NCI-H774 (cell line): ENCODE data around the gene CTBP2.

Experiments used
- DNase-seq: peaks from one replicate; lab custom pipeline; 2025; lab: John Stamatoyannopoulos, UW

The CTBP2 gene

DNA sequence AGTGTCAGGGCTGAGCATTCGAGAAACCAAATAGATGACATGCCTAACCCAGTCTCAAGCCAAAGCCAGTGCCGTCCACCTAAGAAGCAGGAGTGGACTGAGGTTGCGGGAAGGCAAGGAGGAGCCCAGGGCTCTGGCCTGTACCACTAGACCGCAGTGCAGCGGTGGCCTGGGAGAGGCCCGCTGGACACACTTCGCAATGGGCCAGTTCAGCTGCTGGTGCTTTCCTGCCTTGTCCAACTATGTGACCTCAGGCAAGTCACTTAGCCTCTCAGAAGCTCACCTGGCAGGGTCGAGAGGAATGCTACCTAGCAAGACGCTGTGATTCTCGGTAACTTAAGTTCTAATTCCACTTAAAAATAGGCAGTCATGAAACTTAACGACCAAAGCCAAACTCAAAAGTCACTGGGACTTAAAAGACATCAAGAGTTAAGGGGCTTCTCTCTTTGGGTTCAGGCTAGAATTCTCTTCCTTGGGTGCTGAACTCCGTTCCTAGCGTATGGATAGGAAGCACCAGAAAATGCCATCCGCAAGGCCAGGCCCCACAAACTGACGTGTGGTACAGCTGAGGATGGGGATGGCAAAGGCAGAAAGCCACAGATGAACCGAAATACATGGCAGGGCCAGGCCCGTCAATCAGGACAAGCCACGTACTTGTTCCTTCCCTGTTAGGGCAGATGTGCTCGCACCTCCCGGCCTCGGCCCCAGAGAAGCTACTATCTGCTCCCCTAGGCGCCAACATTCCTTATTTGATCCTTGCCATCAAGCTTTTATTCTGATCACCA, 34.2 kb downstream of the CTBP2 start:
- DNase-seq, result no peak

DNA sequence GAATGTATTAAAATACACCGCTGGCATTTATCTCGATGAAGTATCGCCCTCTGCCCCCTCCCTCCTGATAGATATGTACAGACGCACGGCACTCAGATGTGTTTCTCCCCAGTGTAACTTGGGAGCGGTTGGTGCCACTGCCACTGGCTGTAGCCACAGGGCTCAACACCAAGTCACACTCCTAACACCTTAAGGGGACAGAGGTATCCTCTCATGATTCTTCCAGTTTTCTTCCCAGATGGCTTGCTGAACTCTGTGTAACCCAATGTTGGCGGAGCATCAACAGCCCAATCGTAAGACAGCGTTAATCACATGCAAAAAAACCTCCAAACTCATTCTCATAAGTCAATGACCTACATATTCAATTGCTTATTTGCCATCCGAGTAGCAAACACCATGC, 35.5 kb downstream of the CTBP2 start:
- DNase-seq, result no peak

DNA sequence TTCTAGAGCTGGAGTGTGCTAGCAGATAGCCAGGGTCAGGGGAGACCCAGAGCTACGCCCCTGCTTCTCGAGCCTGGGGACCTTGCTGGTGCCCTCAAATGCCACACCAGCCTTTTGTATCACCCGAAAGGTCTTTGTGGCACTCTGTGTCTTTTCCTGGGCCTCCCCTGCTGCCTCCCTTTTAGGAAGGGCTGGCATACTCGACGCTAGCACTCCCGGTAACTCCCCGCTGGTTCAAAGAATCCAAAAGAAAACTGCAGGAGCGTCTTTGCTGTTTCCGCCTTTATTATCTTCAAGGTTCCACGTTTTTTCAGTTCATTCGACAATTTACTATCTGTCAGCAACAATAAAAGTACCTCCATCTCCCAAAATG, 36.3 kb downstream of the CTBP2 start:
- DNase-seq, result no peak

DNA sequence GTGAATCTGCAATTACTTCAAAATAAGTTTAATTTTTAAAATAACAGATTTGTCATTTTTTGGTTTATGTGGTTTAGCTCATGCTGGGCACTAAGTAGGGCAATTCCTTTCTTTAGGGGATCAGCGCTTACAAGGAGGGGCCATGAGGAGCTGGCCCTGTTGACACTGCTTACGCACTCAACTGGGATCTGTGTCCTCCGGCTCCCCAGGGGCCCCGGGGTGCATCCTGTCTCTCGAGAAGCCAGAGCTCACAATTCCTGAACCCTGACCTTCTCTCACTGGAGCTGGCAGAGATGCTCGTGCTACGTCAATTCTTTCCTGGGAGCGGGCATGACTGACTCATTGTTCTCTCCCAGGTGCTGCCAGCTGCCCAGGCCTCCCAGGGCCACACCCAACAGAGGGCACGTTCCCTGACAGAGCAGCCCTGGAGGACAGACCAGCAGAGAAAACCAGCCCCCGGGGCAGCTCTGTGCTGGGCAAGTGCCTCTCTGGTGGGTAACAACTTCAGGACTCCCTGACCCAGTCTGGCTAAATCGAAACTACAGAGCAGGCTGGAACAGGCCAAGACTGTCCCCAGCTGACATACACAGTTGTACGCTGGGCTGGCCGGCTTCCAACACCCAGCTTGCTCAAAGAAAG, 36.8 kb downstream of the CTBP2 start:
- peak; percentile 29 for DNase-seq

DNA sequence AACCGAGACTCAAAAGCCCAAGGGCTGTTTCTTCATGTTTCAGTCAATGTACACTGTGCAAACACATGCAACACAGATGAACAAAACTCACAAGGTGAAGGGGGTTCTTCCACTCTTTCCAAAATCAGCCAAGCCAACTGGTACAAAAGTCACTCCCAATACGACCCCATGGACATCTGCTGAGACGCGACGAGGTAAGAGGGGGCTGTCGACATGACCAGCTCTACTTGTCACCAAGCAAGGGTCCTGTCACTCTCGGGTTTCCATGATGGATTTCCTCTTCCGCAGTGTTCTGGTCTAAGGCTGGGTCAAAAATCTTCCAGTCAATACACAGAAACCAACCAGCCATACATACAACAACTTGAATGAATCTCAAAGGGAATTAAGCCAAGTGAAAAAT, 37.8 kb downstream of the CTBP2 start:
- DNase-seq, result no peak

GRCh38 chr10:125121003-125121402, 39.4 kb downstream of the CTBP2 start:
- no peak for DNase-seq

GRCh38 chr10:125120053-125120710, 40.2 kb downstream of the CTBP2 start:
- DNase-seq, result no peak

DNA sequence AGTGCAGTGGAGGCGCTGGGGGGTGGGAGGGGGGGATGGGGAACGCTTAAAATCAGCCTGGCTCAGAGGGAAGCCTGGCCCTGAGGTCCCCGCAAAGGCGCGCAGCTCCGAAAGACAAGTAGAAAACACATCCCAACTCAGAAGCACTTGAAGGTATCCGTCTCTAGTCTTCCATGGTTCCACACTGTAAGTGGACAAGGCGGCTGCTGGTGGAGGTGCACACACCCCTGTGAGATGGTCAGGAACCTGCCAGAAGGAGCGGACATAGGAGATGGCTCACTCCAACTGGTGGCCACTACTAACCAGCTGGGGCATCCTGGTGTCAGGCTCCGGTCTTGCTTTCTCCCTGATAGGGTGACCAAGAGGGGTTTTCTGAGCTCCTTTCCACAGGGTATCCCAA, 41.7 kb downstream of the CTBP2 start:
- no peak for DNase-seq

DNA sequence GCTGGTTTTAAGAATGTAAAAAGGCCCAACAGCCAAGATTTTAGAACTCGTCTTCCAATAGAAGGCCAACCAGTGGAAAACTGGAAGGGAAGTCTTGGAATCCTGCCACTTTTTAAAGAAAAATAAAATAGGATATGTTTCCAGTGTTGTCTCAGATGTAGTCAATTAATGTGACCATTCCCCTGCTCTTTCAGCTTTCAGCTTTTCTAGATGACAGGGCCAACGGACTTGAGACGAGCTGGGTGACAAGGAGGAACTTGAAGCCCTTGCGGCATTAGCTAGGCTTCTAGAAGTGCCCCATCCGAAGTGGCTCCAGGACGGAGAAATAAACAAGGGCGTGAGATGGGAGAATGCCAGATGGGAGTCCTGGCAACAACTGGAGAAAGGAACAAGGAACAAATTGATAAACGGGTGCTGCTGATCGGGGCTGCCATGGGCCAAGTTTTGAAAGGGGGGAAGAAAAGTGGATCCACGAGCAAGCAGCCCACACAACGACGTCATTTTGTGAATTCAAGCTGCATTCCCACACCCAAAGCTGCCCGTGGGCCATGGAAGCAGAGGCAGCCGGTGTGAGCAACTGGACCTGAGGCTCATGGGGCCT, 42.3 kb downstream of the CTBP2 start:
- DNase-seq, result no peak

DNA sequence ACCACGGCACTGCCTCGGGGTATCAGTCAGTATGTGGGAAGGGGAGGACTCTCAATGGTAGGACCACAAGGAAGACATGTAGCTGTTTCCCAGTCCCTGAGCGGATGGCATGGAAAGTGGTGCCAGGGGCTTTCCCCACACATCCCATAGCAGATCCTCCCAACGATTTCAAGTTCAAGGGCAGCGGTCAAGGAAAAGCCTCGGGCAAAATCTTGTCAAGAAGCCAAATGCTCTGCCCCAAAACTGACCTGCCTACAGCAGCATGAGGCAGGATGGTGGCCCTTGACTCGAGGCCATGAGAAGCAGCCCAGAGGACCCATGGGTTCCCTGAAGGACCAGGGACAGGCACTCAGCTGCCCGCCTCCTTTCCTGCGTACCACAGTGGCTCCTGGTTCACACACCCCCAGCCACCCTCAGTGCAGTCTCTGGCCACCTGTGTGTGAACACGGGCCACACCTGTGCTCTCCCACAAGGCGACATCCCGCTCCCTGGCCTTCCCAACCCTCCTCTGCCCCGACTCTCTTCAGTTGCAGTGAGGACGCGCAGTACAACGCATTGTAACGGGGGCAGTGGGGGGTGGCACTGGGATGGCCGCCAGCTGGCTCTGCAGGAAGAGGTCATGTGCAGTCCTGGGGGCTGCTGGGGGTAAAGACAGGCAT, 43.6 kb downstream of the CTBP2 start:
- no peak for DNase-seq

DNA sequence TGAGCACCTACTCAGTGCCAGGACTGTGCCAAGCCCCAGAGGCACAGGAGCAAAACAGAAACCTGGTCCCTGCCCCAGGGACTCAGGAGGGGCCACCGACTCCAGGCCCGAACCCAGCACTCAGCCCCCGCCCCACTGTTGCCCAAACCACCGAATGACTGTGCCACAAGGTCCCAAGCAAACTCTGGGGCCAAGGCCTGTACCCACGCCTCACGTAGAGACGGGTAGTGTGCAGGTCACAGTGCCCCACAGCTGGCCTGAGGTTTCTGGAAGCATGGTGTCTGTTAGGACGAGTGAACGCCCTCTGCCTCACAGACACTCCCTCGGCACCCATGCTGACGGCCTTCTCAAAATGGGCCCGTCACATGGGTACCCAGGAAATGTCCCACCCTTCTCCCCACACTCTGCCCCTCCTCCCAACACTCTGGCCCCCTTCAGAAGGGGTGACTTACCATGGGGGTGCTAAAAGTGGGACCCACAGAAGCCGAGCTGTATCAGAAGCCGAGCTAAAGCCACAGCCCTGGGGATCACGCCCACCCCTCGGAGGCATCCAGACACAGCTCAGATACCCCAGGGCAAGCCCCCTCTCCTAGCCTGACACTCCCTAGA, 44.2 kb downstream of the CTBP2 start:
- DNase-seq, result no peak

DNA sequence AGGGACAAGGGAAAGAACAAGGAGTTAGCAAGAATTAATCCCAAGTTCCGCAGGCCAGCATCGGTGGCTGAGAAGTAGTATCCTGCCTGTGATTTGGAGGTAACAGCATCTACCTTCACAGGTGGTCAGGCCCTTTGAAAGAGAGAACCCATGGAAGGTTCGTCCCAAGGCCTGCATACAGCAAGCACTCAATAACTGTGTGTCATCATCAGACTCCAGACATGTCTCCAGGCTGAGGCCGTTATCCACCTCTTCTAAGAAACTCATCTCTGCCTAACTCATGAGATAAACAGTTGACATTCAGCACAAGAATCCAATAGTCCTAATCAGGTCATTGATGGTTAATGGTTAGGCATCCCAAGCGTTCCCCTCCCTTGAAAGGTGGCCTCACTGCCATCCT, 45.0 kb downstream of the CTBP2 start:
- no peak for DNase-seq

DNA sequence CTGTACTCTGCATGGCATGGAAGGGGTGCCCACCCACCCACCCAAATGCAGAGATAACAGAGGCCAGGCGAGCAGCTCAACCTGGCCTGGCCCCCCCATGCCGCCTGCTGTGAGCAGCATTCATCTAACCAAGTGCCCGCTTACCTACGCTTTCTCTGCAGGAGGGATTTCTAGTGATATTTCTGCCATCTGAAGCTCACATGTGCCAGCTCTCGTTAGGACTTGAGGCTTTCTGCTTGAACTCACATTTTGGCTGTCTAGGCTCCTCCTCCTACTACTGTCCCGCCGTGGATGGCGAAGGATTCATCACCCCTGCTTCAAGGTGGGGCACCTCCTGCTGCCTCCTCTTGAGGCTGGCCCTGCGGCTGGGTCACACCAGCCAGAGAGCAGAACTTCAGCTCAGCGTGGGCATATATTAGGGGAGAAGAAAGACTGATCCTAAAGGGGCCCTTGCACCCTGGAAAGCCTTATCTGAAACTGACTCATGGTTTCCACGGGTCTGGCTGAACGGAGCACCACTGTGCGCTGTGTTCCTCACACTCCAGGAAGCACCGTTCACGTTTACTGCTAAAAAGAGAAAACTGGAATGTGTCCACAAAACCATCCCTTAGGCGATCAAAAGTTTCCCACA, 45.5 kb downstream of the CTBP2 start:
- no peak for DNase-seq

DNA sequence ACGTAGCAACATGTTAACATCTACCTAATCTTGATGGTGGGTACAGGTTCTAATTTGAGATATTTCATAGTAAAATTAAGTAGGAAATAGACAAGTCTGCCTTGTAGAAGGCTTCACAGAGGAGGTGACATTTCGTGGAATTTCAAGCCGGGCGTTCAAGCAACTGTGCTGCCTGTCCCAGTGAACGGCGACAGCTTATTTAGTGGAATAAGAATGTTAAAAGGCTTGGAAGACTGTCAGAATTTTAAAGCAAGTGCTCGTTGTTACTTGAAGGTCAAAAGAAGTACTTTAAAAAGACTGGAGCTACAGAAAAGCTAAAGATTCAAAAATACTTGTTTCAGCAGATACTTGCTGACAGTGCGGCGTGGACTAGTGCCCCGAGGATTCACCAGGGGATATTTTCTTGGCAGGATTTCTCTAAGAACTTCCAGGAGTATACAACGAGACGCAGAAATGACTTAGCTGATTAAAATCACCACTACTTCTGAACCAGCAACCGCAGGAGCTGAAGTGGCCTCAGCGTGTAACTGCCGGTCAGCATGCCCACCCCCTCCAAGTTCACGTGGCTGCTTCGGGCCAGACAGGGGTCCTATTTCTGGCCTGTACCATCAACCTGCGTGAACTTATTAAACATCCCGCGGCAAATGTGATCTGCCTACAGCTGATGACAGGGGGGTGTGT, 46.5 kb downstream of the CTBP2 start:
- no peak for DNase-seq

DNA sequence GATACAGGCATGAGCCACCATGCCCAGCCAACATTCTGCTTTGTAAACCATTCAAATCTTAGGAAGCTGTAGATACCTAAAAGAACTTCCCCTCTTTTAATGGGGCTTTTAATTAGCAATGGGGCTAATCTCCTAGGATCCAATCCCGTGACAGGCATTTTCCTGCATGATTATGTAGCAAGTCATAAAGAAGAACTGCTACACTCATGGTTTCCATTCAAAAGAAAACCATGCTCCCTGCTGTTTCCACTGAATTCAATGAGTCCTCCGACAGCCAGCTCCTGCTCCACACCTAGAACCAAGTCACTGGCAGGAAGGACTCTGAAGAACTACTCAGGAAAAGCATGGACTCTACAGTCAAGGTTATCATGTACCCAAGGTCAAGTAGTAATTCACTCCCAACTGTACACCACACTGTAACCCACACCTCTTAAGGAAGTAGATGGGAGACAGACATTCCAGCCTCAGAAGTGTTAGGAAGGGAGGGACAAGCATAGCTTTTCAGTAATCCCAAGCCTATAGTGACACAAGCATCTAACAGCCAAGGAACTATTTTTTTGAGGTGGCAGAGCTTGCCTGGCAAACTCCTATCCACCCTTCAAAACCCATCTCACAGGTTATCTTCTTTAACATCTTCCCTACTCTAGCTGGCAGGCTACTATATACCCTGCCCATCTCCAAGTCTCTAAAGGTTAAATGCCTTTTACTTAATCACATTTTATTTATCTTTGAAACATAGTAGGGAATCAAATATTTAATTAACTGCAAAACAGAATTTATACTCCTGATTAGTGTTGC, 47.5 kb downstream of the CTBP2 start:
- DNase-seq, result no peak

GRCh38 chr10:125111118-125111727, 49.1 kb downstream of the CTBP2 start:
- DNase-seq, result no peak

DNA sequence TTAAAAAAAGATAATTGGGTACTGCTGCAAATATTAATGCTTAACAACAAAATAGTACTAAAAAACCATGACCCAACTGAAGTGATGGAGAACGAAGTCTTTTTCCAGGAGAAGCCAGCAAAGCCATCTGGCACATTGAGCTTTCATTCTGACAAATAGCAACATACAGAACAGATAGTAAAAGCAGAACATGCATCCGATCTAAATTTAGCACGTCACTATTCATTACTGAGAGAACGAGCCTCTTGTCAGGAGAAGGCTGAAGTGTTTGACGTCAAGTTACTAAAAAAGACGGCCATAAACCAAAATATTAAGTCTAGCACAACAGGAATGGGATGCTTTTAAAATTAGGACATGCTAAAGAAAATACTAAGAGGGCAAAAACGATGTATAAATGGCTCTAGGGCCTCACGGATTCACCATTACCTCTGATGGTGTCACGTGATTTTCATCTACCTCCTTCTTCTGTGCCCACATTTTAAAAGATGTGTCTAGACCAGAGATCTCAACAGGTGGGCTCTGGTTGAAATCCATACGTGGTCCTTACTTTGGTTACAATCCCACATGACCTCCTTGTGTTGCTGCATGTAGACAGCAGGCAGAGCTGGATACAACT, 52.3 kb downstream of the CTBP2 start:
- DNase-seq, result no peak

GRCh38 chr10:125107166-125107949, 53.0 kb downstream of the CTBP2 start:
- DNase-seq, result no peak
